ENCODE measurements around the gene PFKFB4. TPM values are rescaled to one million over a fixed set of nuclear protein-coding genes. Genes with fewer than 3 reads are reported as not detected.

Gene PFKFB4
- total RNA-seq, 1 donor from 2014 or later: 39.7 TPM

GRCh38 chr3:48591886-48592518 is 35.4 kb upstream of the PFKFB4 start:
- no peaks in the 10 kb centered on the region for H3K4me1 Mint-ChIP-seq (ENCODE audit: low read depth)
- H3K36me3 Mint-ChIP-seq (ENCODE audit: insufficient read depth): peaks cover 1% of the 10 kb centered on the region
- no peak for DNase-seq (ENCODE audit: low spot score, unreplicated experiment)
- H3K27me3 Mint-ChIP-seq: peaks cover 11% of the 10 kb centered on the region
- H3K4me3 Mint-ChIP-seq (ENCODE audit: low read depth): no peak overlapping the region
- no peak for TF ChIP-seq CTCF (IDR thresholded peaks at IDR 0.05; ENCODE audit: unreplicated experiment)
- H3K9me3 Mint-ChIP-seq (ENCODE audit: low read depth): no peaks in the 10 kb centered on the region
- no peak overlapping the region for H3K27ac Mint-ChIP-seq

GRCh38 chr3:48591436-48591835 is 34.8 kb upstream of the PFKFB4 start:
- H3K36me3 Mint-ChIP-seq (ENCODE audit: insufficient read depth): peaks cover 3% of the 10 kb centered on the region
- peaks cover 11% of the 10 kb centered on the region for H3K27me3 Mint-ChIP-seq
- no peaks in the 10 kb centered on the region for H3K4me1 Mint-ChIP-seq (ENCODE audit: low read depth)
- no peaks in the 10 kb centered on the region for H3K9me3 Mint-ChIP-seq (ENCODE audit: low read depth)
- TF ChIP-seq CTCF (IDR thresholded peaks at IDR 0.05; ENCODE audit: unreplicated experiment): no peak
- H3K4me3 Mint-ChIP-seq (ENCODE audit: low read depth): no peak overlapping the region
- no peak overlapping the region for H3K27ac Mint-ChIP-seq
- DNase-seq (ENCODE audit: low spot score, unreplicated experiment): no peak

GRCh38 chr3:48588230-48588629 is 31.6 kb upstream of the PFKFB4 start:
- TF ChIP-seq CTCF (IDR thresholded peaks at IDR 0.05; ENCODE audit: unreplicated experiment): no peak
- peaks cover 3% of the 10 kb centered on the region for H3K36me3 Mint-ChIP-seq (ENCODE audit: insufficient read depth)
- no peaks in the 10 kb centered on the region for H3K9me3 Mint-ChIP-seq (ENCODE audit: low read depth)
- H3K27ac Mint-ChIP-seq: no peak overlapping the region
- no peaks in the 10 kb centered on the region for H3K4me1 Mint-ChIP-seq (ENCODE audit: low read depth)
- DNase-seq (ENCODE audit: low spot score, unreplicated experiment): no peak
- H3K4me3 Mint-ChIP-seq (ENCODE audit: low read depth): no peak overlapping the region
- H3K27me3 Mint-ChIP-seq: no peaks in the 10 kb centered on the region

- Mint-ChIP-seq H3K4me3 (ENCODE audit: low read depth) (no peak overlapping the region), H3K9me3 (ENCODE audit: low read depth) (no peaks in the 10 kb centered on the region), H3K27ac (no peak overlapping the region), H3K4me1 (ENCODE audit: low read depth) (no peaks in the 10 kb centered on the region), H3K36me3 (ENCODE audit: insufficient read depth) (peaks cover 3% of the 10 kb centered on the region), H3K27me3 (no peaks in the 10 kb centered on the region)
- no peak for TF ChIP-seq CTCF (IDR thresholded peaks at IDR 0.05; ENCODE audit: unreplicated experiment)
- no peak for DNase-seq (ENCODE audit: low spot score, unreplicated experiment)
Measured at GRCh38 chr3:48587686-48588085, 31.1 kb upstream of the PFKFB4 start.

- no peaks in the 10 kb centered on the region for H3K9me3 Mint-ChIP-seq (ENCODE audit: low read depth)
- H3K27me3 Mint-ChIP-seq: no peaks in the 10 kb centered on the region
- no peak overlapping the region for H3K27ac Mint-ChIP-seq
- DNase-seq (ENCODE audit: low spot score, unreplicated experiment): no peak
- peaks cover 1% of the 10 kb centered on the region for H3K36me3 Mint-ChIP-seq (ENCODE audit: insufficient read depth)
- H3K4me1 Mint-ChIP-seq (ENCODE audit: low read depth): no peaks in the 10 kb centered on the region
- no peak for TF ChIP-seq CTCF (IDR thresholded peaks at IDR 0.05; ENCODE audit: unreplicated experiment)
- H3K4me3 Mint-ChIP-seq (ENCODE audit: low read depth): no peak overlapping the region
Measured at GRCh38 chr3:48585411-48585810, 28.8 kb upstream of the PFKFB4 start.

Data from progenitor cell of endocrine pancreas (in vitro differentiated cells).